OCI-LY1 (cell line): Measurements from ENCODE around the gene AGBL1.

Experiments used
- H2AFZ ChIP-seq: fragments of 200-600 bp; sonication (generic), shearing (Covaris generic); 2 replicates; pipeline ENCODE4 v1.6.0; 2014; ENCODE audit warnings: antibody characterized with exemption, mild to moderate bottlenecking, low read length
- H3F3A ChIP-seq: fragments of 200-600 bp; sonication (generic), shearing (Covaris generic); 2 replicates; pipeline ENCODE4 v1.6.0; 2014; ENCODE audit warnings: mild to moderate bottlenecking, antibody characterized with exemption, low read length, moderate library complexity; ENCODE audit not compliant: insufficient read depth
- H3K27ac ChIP-seq: fragments of 200-600 bp; sonication (generic); 2 replicates; pipeline ENCODE4 v1.5.1; 2014; ENCODE audit warnings: low read length, mixed run types, mild to moderate bottlenecking, low read depth; ENCODE audit not compliant: poor library complexity, severe bottlenecking
- H3K27me3 ChIP-seq: fragments of 200-600 bp; sonication (generic); 2 replicates; pipeline ENCODE4 v1.6.0; 2014; ENCODE audit warnings: antibody characterized with exemption, mild to moderate bottlenecking, low read length, moderate library complexity; ENCODE audit not compliant: insufficient read depth
- H3K36me3 ChIP-seq: fragments of 200-600 bp; sonication (generic); 2 replicates; pipeline ENCODE4 v1.6.1; 2014; ENCODE audit warnings: mild to moderate bottlenecking, antibody characterized with exemption, low read length, moderate library complexity, mixed read lengths; ENCODE audit not compliant: insufficient read depth
- H3K4me1 ChIP-seq: fragments of 200-600 bp; sonication (generic); 2 replicates; pipeline ENCODE4 v1.5.1; 2014; ENCODE audit warnings: mild to moderate bottlenecking, low read length, moderate library complexity; ENCODE audit not compliant: insufficient read depth, severe bottlenecking
- H3K4me2 ChIP-seq: fragments of 200-600 bp; sonication (generic), shearing (Covaris generic); 2 replicates; pipeline ENCODE4 v1.6.1; 2014; ENCODE audit warnings: low read length
- H3K4me3 ChIP-seq: fragments of 200-600 bp; sonication (generic); 2 replicates; pipeline ENCODE4 v1.5.1; 2014; ENCODE audit warnings: low read length, low read depth, mild to moderate bottlenecking, mixed read lengths; ENCODE audit not compliant: poor library complexity, severe bottlenecking
- H3K79me2 ChIP-seq: fragments of 200-600 bp; shearing (Covaris generic); 2 replicates; pipeline ENCODE4 v1.6.1; 2016; ENCODE audit warnings: mixed run types, low read length, mixed read lengths; ENCODE audit not compliant: insufficient read depth
- H3K9ac ChIP-seq: fragments of 200-600 bp; sonication (generic), shearing (Covaris generic); 2 replicates; pipeline ENCODE4 v1.6.1; 2014; ENCODE audit warnings: mild to moderate bottlenecking, low read length, mixed read lengths
- H3K9me2 ChIP-seq: fragments of 200-600 bp; sonication (generic), shearing (Covaris generic); 2 replicates; pipeline ENCODE4 v1.6.1; 2014; ENCODE audit warnings: low read depth, mild to moderate bottlenecking, low read length, mixed read lengths
- H3K9me3 ChIP-seq: fragments of 200-600 bp; shearing (Covaris generic); 2 replicates; pipeline ENCODE4 v1.6.1; 2014; ENCODE audit warnings: low read length, mixed read lengths
- H4K20me1 ChIP-seq: fragments of 200-600 bp; sonication (generic), shearing (Covaris generic); 2 replicates; pipeline ENCODE4 v1.6.0; 2016; ENCODE audit warnings: mild to moderate bottlenecking, low read length; ENCODE audit not compliant: insufficient read depth
- CTCF ChIP-seq: fragments of 200-600 bp; sonication (generic), shearing (Covaris generic); IDR thresholded peaks from 2 replicates; pipeline ENCODE4 v1.5.1; 2017; ENCODE audit warnings: mild to moderate bottlenecking, antibody characterized with exemption, low read length, moderate library complexity, mixed read lengths
- EZH2 ChIP-seq: fragments of 200-600 bp; sonication (generic), shearing (Covaris generic); IDR thresholded peaks from 2 replicates; pipeline ENCODE4 v1.8.0; 2017; ENCODE audit warnings: borderline replicate concordance, mixed run types, mild to moderate bottlenecking, antibody characterized with exemption, low read length, moderate library complexity, mixed read lengths

AGBL1 gene

GRCh38 chr15:86079508-86080266 is at the start of gene AGBL1:
AGBL1 (plus strand) TSS chr15:86079871.
- H4K20me1 ChIP-seq = no peaks in the 10 kb centered on the region
- no peaks in the 10 kb centered on the region for H3K79me2 ChIP-seq
- H3K27me3 ChIP-seq = peaks cover 5% of the 10 kb centered on the region; the same call in 1 of the 2 replicates
- no peaks in the 10 kb centered on the region for H3K4me1 ChIP-seq
- no peak within 1 kb of the TSS for H3K9ac ChIP-seq
- no peaks in the 10 kb centered on the region for H3K9me2 ChIP-seq
- no peak within 1 kb of the TSS for H3K27ac ChIP-seq
- no peaks in the 10 kb centered on the region for H3K36me3 ChIP-seq
- no peak within 1 kb of the TSS for H2AFZ ChIP-seq
- no peaks in the 10 kb centered on the region for H3K9me3 ChIP-seq
- H3K4me3 ChIP-seq = no peak within 1 kb of the TSS
- TF ChIP-seq EZH2 (no peak), CTCF (no peak)
- no peaks in the 10 kb centered on the region for H3F3A ChIP-seq
- H3K4me2 ChIP-seq = no peak within 1 kb of the TSS

- no peak overlapping the region for H3K27ac ChIP-seq
- no peak overlapping the region for H3K4me3 ChIP-seq
- H3K9me3 ChIP-seq = no peaks in the 10 kb centered on the region
- H2AFZ ChIP-seq = no peak overlapping the region
- H3K4me2 ChIP-seq = no peak overlapping the region
- H3F3A ChIP-seq = no peaks in the 10 kb centered on the region
- H3K9me2 ChIP-seq = no peaks in the 10 kb centered on the region
- no peaks in the 10 kb centered on the region for H3K36me3 ChIP-seq
- no peaks in the 10 kb centered on the region for H3K27me3 ChIP-seq
- H3K79me2 ChIP-seq = no peaks in the 10 kb centered on the region
- H3K9ac ChIP-seq = no peak overlapping the region
- H3K4me1 ChIP-seq = no peaks in the 10 kb centered on the region
- H4K20me1 ChIP-seq = no peaks in the 10 kb centered on the region
- no peak for TF ChIP-seq EZH2
- no peak for TF ChIP-seq CTCF
Measured at GRCh38 chr15:86034904-86035303, 44.8 kb upstream of the AGBL1 start.

- Histone ChIP-seq H3K4me3 (no peak overlapping the region), H3K9ac (no peak overlapping the region), H3K4me1 (no peaks in the 10 kb centered on the region), H3K27me3 (no peaks in the 10 kb centered on the region), H3K36me3 (no peaks in the 10 kb centered on the region), H3K4me2 (no peak overlapping the region), H3K79me2 (no peaks in the 10 kb centered on the region), H3K27ac (no peak overlapping the region), H3F3A (no peaks in the 10 kb centered on the region), H4K20me1 (no peaks in the 10 kb centered on the region), H3K9me2 (no peaks in the 10 kb centered on the region), H2AFZ (no peak overlapping the region), H3K9me3 (no peaks in the 10 kb centered on the region)
- TF ChIP-seq CTCF (no peak), EZH2 (no peak)
Measured at GRCh38 chr15:86036243-86036642, 43.4 kb upstream of the AGBL1 start.
